SH-SY5Y (cell line): ENCODE measurements around the gene EXTL1.

Source experiments
- GATA2 ChIP-seq: IDR thresholded peaks from 2 replicates; pipeline ENCODE4 v1.6.1; 2011; ENCODE audit warnings: mild to moderate bottlenecking, low read depth, low read length
- GATA3 ChIP-seq: IDR thresholded peaks from 2 replicates; pipeline ENCODE4 v1.6.1; 2011; ENCODE audit warnings: low read depth, mild to moderate bottlenecking, low read length, moderate library complexity

GRCh38 chr1:25977801-25978200, 43.8 kb upstream of the EXTL1 start:
- TF ChIP-seq GATA2 (no peak), GATA3 (no peak)
